GM23338 (cell line): ENCODE results near the gene NSD2.
"Not testable (repeated sequence)": the region's sequence is repeated elsewhere in the genome, so short reads cannot be mapped to it uniquely, and the experiment has no call there.

Experiments used
- CREB1 ChIP-seq: fragments of 250-450 bp; sonication (Bioruptor Pico); IDR thresholded peaks from 2 replicates; pipeline ENCODE4 v1.5.0; 2020; ENCODE audit warnings: low read depth, mild to moderate bottlenecking, moderate library complexity
- CTCF ChIP-seq, 2 experiments: fragments of 200-600 bp in 1 of 2; sonication (generic) in 1 of 2; conservative IDR thresholded peaks; 2 replicates each; pipeline versions ENCODE4 v1.5.1 to v1.6.1; 2016 to 2017; ENCODE audit warnings: antibody characterized with exemption in 2 of 2, low read depth in 2 of 2, mild to moderate bottlenecking in 2 of 2, moderate library complexity in 1 of 2
- ETS1 ChIP-seq: IDR thresholded peaks from 2 replicates; pipeline ENCODE4 v1.6.1; 2016; ENCODE audit warnings: antibody characterized with exemption
- EZH2 ChIP-seq: fragments of 200-600 bp; sonication (generic); IDR thresholded peaks from one replicate; pipeline ENCODE4 v1.8.0; 2017; ENCODE audit warnings: antibody characterized with exemption, mild to moderate bottlenecking, low read depth; ENCODE audit not compliant: unreplicated experiment
- EZH2phosphoT487 ChIP-seq: fragments of 200-600 bp; sonication (generic); IDR thresholded peaks from one replicate; pipeline ENCODE4 v1.8.1; 2018; ENCODE audit warnings: antibody characterized with exemption; ENCODE audit not compliant: unreplicated experiment
- JUNB ChIP-seq: IDR thresholded peaks from one replicate; pipeline ENCODE4 v1.6.1; 2016; ENCODE audit warnings: antibody characterized with exemption; ENCODE audit not compliant: unreplicated experiment
- NANOG ChIP-seq: IDR thresholded peaks from 2 replicates; pipeline ENCODE4 v1.6.1; 2016; ENCODE audit warnings: antibody characterized with exemption, borderline replicate concordance
- POLR2AphosphoS5 ChIP-seq: IDR thresholded peaks from 2 replicates; pipeline ENCODE4 v1.6.1; 2016; ENCODE audit warnings: antibody characterized with exemption, low read depth
- REST ChIP-seq: IDR thresholded peaks from one replicate; pipeline ENCODE4 v1.6.1; 2018; ENCODE audit warnings: antibody characterized with exemption; ENCODE audit not compliant: unreplicated experiment
- STAT1 ChIP-seq: IDR thresholded peaks from one replicate; pipeline ENCODE4 v1.6.1; 2016; ENCODE audit warnings: antibody characterized with exemption; ENCODE audit not compliant: unreplicated experiment
- ZNF114 ChIP-seq: fragments of 250-450 bp; sonication (Bioruptor Pico); IDR thresholded peaks from 2 replicates; pipeline ENCODE4 v1.5.0; 2020; ENCODE audit warnings: mild to moderate bottlenecking, moderate library complexity
- ZNF331 ChIP-seq: fragments of 250-450 bp; sonication (Bioruptor Pico); IDR thresholded peaks from 2 replicates; pipeline ENCODE4 v1.5.0; 2020; ENCODE audit warnings: low read depth, mild to moderate bottlenecking, moderate library complexity
- ZNF462 ChIP-seq: fragments of 250-450 bp; sonication (Bioruptor Pico); IDR thresholded peaks from 2 replicates; pipeline ENCODE4 v1.5.0; 2020; ENCODE audit warnings: mild to moderate bottlenecking, moderate library complexity

GRCh38 chr4:1911316-1911715 is 40.1 kb downstream of the NSD2 start:
- TF ChIP-seq CTCF (conservative IDR thresholded peaks at IDR 0.05; ENCODE audit: low read depth in 2 of 2); POLR2AphosphoS5; EZH2phosphoT487; ETS1; ZNF114; ZNF331; REST; EZH2; CREB1 (CRISPR knock-in tag); NANOG; ZNF462; JUNB; STAT1: not testable (repeated sequence)
